HG03558 (cell line): ENCODE results near the gene FRMD7.
"Not testable (repeated sequence)": the region's sequence is repeated elsewhere in the genome, so short reads cannot be mapped to it uniquely, and the experiment has no call there.

Source experiments
- ATAC-seq: cut with Tn5 transposase; IDR thresholded peaks from one replicate; pipeline ENCODE4 v1.9.1; 2021; ENCODE audit warnings: moderate number of reproducible peaks; ENCODE audit not compliant: unreplicated experiment; ENCODE audit errors: extremely low read depth

FRMD7 gene, protein sequence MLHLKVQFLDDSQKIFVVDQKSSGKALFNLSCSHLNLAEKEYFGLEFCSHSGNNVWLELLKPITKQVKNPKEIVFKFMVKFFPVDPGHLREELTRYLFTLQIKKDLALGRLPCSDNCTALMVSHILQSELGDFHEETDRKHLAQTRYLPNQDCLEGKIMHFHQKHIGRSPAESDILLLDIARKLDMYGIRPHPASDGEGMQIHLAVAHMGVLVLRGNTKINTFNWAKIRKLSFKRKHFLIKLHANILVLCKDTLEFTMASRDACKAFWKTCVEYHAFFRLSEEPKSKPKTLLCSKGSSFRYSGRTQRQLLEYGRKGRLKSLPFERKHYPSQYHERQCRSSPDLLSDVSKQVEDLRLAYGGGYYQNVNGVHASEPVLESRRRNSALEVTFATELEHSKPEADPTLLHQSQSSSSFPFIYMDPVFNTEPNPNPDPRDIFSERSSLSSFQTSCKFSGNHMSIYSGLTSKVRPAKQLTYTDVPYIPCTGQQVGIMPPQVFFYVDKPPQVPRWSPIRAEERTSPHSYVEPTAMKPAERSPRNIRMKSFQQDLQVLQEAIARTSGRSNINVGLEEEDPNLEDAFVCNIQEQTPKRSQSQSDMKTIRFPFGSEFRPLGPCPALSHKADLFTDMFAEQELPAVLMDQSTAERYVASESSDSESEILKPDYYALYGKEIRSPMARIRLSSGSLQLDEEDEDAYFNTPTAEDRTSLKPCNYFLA

DNA sequence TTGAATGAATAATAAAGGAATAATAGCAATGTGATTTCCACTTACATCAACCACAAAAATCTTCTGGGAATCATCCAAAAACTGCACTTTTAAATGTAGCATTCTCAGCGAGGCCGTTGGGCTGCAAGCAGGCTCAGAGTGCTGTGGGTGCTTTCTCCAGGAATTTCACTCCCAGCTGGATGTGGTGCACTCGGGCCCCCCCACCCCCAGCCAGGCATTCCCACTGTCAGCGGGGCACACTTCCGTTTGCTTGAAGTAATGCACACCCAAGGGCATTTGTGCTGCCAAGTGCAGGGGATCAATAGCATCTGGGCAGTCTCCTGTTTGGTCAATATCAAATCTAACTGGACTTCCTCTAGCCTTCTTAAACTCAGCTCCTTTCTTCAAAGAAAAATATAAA lies at the start of gene FRMD7:
TSS of gene FRMD7 (minus strand) at position 278 of the 400 bp plus-strand sequence. CDS start at position 102, 176 bp downstream.
- no peak for ATAC-seq

DNA sequence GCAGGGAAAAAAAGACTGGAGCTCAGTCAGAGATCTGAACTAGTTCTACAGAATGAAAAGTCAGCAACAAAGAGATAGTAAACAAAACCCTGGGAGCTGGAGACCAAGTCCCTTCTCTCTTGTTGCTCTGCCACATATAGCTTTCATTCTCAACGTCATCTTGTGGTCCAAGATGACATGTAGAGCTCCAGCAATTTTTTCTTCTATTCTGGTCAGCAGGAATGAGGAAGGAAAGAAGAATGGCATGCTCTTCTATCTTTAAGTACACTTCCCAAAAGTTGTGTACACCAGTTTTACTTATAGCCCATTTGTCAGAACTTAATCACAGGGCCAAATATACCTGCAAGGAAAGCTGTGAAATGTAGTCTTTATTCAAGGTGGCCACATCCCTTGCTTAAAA lies 45.8 kb upstream of the FRMD7 start:
- ATAC-seq, result no peak

DNA sequence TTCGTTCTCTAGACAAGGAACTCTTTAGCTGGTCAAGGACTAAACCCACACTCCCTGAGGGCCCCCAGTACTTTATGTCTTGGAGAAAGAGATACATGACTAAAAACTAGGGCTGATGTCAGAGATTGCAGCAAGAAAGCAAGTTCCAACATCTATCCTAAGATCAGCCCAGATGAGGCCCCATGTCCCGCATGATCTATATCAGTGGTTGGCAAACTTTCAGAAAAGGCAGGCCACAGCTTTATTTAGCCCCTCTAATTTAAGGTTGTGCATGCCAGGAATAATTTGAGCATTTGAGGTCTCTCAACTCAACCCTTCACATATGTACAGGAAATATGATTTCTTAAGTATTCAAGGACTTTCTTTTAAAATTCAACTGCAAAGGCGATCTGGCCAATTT lies 44.1 kb upstream of the FRMD7 start:
- ATAC-seq, result no peak

DNA sequence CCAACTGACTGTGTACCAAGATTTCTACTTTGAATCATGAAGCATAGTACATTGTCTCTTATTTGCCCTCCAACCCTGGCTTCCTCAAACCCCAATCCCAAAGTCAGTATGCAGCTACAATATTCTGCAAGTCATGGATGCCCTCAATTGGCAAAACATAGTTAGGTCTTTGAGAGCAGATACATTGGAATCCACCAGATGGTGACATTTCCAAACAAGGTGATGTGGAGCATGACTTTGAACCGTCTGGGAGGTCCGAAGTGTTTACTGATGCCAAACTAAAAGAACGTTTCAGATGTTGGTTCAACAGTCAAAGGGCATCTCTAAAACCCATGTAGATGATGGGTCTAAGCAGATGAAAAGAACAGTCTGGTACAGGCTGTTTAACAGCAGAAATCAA lies 43.7 kb upstream of the FRMD7 start:
- no peak for ATAC-seq

DNA sequence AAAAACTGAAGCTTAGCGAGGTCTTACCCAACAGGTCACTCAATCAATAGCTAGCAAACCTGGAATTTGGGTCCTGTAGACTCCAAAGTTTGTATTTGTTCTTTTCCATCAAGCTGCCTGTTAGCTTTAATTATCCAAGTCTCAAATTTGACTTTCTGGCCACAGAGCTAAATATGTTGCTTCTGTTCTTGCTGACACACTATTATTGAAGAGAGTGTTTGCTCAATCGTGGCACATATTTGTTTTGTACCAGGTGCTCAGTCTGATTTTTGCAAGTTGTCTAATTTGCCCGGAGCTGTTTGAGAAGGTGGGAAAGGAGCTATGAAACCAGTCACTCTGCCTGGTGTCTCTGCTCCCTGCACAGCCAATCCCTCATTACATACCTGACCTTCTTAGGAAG lies 41.7 kb upstream of the FRMD7 start:
- ATAC-seq, result no peak

DNA sequence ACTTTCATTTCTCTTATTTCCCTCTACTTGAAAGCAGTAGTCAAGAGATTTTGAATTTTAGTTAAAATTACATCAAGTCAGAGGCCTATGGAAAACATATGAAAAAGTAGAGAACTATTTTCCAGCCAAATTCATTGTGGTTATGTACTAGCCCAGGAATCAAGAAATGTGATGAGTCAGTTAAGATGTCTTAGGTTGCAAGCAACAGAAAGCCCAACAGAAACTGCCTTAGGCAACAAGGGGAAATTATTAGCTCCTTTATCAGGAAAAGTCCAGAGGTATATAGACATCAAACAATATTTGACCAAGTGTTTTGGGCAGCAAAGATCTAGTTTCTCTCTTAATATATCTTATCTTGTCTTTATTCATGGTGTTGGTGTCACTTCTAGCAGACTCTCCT lies 37.8 kb upstream of the FRMD7 start:
- ATAC-seq, result no peak

DNA sequence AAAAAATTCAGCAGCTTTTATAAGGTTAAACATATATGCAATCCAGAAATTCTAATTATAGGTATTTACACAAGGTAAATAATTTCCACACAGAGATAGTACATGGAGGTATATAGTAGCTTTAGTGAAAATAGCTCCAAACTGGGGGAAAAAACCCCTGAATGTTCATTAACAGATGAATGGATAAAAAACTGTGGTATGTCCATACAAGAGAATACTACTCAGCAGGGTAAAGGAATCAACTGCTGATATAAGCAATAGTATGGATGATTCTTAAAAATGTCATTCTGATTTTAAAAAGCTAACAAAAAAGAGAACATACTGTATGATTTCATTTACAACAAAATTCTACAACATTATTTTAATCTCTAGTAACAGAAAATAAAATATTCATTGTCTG lies 37.2 kb upstream of the FRMD7 start:
- ATAC-seq, result no peak

DNA sequence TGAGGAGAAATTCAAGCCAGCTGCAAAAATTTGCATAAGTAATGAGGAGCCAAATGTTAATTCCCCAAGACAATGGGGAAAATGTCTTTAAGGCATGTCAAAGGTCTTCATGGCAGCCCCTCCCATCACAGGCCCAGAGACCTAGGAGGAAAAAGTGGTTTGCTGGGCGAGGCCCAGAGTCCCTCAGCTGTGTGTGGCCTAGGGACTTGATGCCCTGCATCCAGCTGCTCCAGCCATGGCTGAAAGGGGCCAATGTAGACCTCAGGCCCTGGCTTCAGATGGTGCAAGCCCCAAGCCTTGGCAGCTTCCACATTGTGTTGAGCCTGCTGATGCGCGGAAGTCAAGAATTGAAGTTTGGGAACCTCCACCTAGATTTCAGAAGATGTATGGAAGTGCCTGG lies 35.3 kb upstream of the FRMD7 start:
- not testable (repeated sequence) for ATAC-seq

DNA sequence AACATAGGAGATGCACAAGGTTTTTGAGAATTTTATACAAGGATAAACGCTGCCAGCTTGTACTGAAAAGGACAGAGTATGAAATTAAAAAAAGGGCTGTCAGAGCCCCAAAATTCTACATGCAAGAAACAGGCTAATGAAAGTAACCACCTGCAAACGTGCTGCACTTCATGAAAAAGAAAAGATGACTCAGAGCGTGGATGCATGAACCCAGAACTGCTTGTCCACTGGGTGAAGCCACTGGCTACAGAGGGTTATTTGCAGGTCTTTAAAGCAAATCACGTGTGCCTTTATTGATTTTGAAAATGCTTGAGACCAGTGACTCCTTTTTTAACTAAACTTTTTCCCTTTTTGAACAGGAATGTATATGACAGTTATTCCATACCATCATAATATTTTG lies 25.3 kb upstream of the FRMD7 start:
- no peak for ATAC-seq

DNA sequence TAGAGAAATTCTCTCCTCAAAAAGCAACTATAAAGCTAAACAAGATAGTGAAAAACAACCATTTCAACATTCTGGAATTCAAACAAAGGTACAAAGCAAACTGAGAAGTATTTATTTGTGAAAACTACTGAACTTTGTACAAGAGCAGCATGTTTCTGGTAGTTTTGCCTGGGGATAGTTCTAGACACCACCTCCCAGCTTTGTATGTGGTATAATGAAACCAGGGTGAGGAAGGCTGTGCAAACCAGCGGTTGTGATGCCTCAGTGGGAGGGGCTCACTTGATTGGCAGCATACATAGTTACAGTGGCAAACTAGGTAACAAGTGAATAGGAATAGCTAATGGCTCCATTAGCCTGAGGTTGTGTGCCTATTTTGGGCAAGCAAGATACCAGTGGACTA lies 18.6 kb upstream of the FRMD7 start:
- no peak for ATAC-seq

DNA sequence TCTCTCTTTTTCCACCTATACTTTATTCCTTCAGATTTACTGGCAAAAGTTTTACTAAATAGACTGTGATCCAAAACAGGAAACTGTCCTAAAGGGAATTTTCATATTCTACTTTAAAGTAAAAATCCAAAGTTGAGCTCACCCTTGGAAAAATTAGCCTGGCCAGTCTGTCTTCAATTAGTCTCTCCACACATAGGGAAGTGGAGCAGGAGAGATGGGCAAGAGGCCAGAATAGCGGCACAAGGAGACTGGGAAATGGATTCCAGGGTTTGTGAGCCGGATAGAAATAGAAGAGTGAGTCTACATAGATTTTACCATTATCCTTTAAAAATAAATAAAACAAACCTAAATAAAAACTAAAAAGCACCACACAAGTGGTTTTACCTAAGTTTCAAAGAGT lies 16.2 kb upstream of the FRMD7 start:
- ATAC-seq, result no peak

DNA sequence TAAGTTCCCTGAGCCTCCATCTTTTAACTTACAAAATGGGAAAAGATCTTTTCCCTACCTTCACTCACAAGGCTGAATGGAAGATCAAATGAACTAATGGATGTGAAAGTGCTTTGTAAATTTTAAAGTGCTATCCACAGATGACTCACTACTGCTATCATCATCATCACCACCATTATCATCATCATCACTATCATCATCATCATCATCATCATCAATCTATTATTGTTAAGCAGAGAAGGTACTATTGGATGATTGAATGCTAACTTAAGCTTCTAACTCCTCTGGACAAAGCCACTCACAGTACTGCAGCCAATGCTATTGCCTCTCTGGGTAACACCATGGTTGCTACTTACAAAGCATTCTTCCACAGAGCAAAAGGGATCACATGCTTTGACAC lies 1.9 kb downstream of the FRMD7 start:
- no peak for ATAC-seq

DNA sequence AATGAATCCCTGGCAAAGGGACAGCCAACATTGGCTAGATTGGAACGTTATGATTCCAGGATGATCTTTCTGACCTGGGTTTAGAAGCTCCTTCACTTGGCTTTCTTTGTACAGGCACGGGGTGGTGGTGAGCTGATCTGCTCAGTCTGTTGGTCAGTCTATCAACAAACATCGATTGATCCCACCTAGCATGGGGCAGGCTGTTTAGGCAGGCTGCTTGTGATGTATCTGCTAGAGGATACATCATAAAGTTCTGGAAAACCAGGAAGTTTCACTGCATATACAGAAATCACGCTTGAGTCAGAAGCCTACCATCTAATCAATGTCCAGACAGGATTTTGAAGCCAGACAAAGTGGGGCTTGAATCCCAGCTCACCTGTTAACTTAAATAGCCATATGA lies 6.9 kb downstream of the FRMD7 start:
- ATAC-seq, result no peak

DNA sequence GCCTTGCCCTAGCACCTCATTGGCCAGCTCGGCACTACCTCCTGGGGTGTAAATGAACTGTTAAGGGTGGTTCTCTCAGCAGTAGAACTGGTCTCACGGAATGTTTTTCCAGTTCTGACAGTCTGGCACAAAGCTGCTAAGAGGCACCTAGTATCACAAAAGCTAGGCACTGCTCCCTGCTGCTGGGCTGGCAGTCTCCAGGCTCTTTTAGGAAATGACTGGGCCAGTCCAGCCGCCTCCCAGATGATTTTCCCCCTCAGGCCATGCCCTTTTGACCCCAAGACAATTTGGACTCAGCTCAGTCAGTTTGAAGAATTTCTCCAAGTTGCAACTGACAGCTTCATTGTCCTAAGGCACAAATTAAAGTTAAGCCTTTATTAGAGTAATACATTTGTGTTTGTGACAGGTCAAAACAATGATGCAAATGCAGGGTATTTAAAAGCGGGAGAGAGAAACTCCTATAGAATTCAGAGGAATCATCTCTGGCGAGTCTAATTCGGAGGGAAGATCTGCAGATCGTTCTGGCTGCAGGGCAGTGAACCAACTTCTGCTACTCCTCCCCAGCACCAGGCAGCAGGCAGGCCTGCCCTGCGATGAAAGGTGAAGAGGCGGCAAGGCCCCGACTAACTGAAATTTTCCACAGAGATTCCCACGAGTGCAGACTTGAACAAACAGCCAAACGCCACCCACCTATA lies 7.9 kb downstream of the FRMD7 start:
- no peak for ATAC-seq

DNA sequence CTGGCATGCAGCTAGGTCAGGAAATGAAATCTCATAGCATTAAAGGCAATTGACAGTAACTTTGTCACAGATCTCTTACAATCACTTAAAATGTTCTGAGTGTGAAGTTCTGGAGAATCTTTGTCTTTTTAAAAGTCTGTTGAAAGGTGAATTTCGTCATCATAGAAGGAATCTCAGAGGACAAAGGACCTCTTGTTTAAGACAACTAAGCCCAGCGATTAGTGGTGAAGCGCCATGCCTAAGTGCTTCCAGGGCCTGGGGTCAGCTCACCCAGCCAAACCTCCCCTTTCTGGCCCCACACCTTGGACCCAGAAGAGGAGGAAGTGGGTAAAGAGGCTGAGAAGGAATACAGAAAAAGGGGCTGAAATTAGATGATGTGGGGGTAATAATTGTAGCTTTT lies 8.5 kb downstream of the FRMD7 start:
- no peak for ATAC-seq

DNA sequence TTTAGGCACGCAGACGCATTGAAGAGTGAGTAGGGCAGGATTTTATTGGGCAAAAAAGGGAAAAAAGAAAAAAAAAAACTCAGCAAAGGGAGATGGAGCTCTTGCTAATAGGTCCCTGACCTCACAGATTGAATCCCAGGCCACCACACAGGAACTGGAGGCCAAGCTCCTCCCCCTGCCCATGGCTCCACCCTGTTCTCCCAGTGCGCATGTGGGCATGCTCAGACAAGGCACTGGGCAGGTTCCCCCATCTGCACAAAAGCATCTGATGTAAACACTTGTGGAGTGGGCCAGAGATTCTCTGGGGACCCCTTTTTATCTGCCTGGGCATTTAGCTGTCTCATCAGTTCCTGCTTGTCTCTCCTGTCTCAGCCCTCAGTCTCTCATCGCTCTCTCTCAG lies 9.5 kb downstream of the FRMD7 start:
- ATAC-seq, result no peak

DNA sequence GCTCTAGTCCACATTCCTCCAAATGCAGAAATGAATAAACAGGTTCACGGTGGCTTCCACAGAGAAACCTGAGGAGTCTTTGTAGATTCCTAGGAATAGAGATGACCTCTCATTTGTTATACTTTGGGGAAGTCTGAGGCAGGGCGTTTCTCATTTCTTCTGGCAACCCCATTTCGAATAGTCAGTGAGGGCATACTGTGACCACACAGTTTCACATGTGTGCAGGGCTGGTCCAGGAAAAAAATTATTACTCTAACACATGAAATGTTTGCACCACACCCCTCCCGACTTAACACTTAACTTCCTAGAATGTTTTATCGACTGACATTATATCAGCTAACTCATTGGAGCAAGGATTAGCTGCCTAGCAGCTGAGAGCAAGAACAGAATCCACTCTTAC lies 12.0 kb downstream of the FRMD7 start:
- no peak for ATAC-seq

DNA sequence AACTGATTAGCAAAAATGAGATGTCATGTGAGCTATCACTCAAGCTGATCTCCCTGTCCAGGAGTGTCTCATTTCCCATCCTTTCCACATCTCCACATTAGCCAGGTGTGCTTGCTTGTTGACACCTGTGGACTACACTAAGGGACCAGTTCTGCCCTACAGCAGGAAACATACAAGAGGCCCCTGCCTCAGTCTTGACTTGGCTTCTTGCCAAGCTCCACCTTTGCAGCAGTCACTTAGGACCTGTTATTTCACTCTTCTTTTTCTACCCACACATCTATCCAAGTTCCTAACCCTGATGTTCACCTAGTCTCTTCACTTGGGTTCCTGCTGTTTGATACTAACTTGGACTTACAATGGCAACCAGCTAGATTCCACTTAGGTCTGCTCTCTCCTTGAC lies 13.2 kb downstream of the FRMD7 start:
- ATAC-seq, result no peak

DNA sequence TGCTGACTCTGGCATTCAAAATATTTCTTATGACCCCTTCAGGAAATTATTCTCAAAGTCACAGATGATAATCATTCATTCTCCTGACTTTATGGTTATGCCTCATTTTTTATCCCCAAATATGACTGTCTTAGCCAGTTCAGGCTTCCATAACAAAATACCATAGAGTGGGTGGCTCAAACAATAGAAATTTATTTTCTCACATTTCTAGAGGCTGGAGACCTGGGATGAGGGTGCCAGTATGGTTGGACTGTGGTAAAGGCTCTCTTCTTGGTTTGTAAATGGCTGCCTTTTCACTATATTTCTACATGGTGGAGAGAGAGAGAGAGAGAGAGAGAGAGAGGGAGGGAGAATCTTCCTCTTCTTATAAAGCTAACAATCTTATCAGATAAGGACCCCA lies 20.5 kb downstream of the FRMD7 start:
- ATAC-seq, result no peak

DNA sequence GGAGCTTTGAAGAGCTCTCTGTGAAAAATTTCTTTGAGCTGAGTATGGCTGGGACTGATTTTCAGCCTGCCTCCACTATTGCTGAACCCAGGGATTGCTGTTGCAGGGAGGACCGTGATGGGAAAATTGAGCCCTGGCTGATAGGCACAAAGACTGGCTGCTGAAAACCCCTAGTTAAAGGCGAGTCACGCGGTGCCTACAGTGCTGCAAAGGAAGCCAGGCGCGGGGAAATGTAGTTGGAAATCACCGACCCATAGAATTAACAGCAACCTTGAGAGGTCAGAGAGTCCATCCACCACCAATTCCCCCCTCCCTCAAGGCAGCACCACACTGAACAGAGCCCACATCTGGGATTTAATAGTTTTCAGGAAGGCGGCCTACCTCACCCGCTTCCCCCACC lies 26.0 kb downstream of the FRMD7 start:
- ATAC-seq, result no peak

DNA sequence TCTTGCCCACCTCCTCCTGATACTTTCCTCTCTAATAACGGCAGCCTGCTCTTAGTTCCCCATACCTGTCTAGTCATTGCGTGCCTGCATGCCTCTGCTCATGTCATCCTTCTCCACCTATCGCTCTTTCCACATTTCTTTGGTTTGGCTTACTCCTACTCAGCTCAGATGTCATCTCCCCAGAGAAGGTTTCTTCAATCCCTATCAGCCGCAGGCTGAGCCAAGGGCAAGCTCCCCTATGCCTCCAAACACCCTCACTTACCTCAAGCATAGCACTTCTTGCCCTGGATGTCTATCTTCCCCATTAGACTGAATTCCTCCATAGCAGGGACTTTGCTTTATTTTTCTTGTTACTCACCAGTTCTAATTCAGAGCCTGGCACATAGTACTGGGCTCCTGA lies 26.6 kb downstream of the FRMD7 start:
- no peak for ATAC-seq
